ENCODE data around the gene CNTN5.

CNTN5 gene

GRCh38 chr11:99176430-99176829 lies 155.7 kb downstream of the CNTN5 start:
- Histone ChIP-seq H3K36me3 (ENCODE audit: control insufficient read depth, insufficient read depth, low read length) (no peaks in the 10 kb centered on the region), H3K4me1 (ENCODE audit: control insufficient read depth, insufficient read depth, low read length) (no peaks in the 10 kb centered on the region), H3K9me3 (ENCODE audit: control insufficient read depth, low read length) (no peaks in the 10 kb centered on the region), H3K9ac (ENCODE audit: low read length) (no peak overlapping the region), H3K27me3 (ENCODE audit: control insufficient read depth, insufficient read depth, low read length) (no peaks in the 10 kb centered on the region), H3K4me3 (ENCODE audit: low read length) (no peak overlapping the region)

- Histone ChIP-seq H3K9ac (ENCODE audit: low read length) (no peak overlapping the region), H3K27me3 (ENCODE audit: control insufficient read depth, insufficient read depth, low read length) (no peaks in the 10 kb centered on the region), H3K4me1 (ENCODE audit: control insufficient read depth, insufficient read depth, low read length) (no peaks in the 10 kb centered on the region), H3K4me3 (ENCODE audit: low read length) (no peak overlapping the region), H3K36me3 (ENCODE audit: control insufficient read depth, insufficient read depth, low read length) (no peaks in the 10 kb centered on the region), H3K9me3 (ENCODE audit: control insufficient read depth, low read length) (no peaks in the 10 kb centered on the region)
Measured at GRCh38 chr11:99177446-99177845, 156.7 kb downstream of the CNTN5 start.

- no peaks in the 10 kb centered on the region for H3K4me1 ChIP-seq (ENCODE audit: control insufficient read depth, insufficient read depth, low read length)
- H3K9ac ChIP-seq (ENCODE audit: low read length), result no peak overlapping the region
- no peak overlapping the region for H3K4me3 ChIP-seq (ENCODE audit: low read length)
- no peaks in the 10 kb centered on the region for H3K36me3 ChIP-seq (ENCODE audit: control insufficient read depth, insufficient read depth, low read length)
- H3K9me3 ChIP-seq (ENCODE audit: control insufficient read depth, low read length), result no peaks in the 10 kb centered on the region
- H3K27me3 ChIP-seq (ENCODE audit: control insufficient read depth, insufficient read depth, low read length), result no peaks in the 10 kb centered on the region
Measured at GRCh38 chr11:99184146-99184545, 163.4 kb downstream of the CNTN5 start.

GRCh38 chr11:99188221-99188620 lies 167.5 kb downstream of the CNTN5 start:
- Histone ChIP-seq H3K9me3 (ENCODE audit: control insufficient read depth, low read length) (no peaks in the 10 kb centered on the region), H3K27me3 (ENCODE audit: control insufficient read depth, insufficient read depth, low read length) (no peaks in the 10 kb centered on the region), H3K4me1 (ENCODE audit: control insufficient read depth, insufficient read depth, low read length) (no peaks in the 10 kb centered on the region), H3K9ac (ENCODE audit: low read length) (no peak overlapping the region), H3K4me3 (ENCODE audit: low read length) (no peak overlapping the region), H3K36me3 (ENCODE audit: control insufficient read depth, insufficient read depth, low read length) (no peaks in the 10 kb centered on the region)

GRCh38 chr11:99192716-99193115 lies 172.0 kb downstream of the CNTN5 start:
- H3K9me3 ChIP-seq (ENCODE audit: control insufficient read depth, low read length), result no peaks in the 10 kb centered on the region
- H3K36me3 ChIP-seq (ENCODE audit: control insufficient read depth, insufficient read depth, low read length), result no peaks in the 10 kb centered on the region
- H3K4me3 ChIP-seq (ENCODE audit: low read length), result no peak overlapping the region
- H3K27me3 ChIP-seq (ENCODE audit: control insufficient read depth, insufficient read depth, low read length), result no peaks in the 10 kb centered on the region
- H3K9ac ChIP-seq (ENCODE audit: low read length), result no peak overlapping the region
- H3K4me1 ChIP-seq (ENCODE audit: control insufficient read depth, insufficient read depth, low read length), result no peaks in the 10 kb centered on the region

DNA sequence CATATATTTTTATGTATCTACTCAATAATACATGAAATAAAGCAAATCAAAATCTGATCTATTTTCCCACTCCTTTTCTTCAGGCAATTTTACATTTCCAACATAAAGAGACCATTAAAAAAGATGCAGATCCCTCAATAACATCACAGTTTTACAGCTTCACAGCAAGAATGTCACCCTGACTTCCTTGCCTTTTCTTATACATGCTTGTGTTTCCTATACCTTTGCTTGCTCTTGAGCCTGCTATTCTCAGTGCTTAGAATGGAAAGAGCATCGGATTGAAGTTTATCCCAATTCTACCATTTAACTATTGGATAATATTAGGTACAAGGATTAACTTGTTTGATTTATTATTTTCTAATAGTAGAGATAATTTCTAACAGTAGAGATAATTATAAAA lies 176.7 kb downstream of the CNTN5 start:
- no peaks in the 10 kb centered on the region for H3K36me3 ChIP-seq (ENCODE audit: control insufficient read depth, insufficient read depth, low read length)
- no peaks in the 10 kb centered on the region for H3K27me3 ChIP-seq (ENCODE audit: control insufficient read depth, insufficient read depth, low read length)
- H3K4me1 ChIP-seq (ENCODE audit: control insufficient read depth, insufficient read depth, low read length), result no peaks in the 10 kb centered on the region
- no peak overlapping the region for H3K4me3 ChIP-seq (ENCODE audit: low read length)
- no peaks in the 10 kb centered on the region for H3K9me3 ChIP-seq (ENCODE audit: control insufficient read depth, low read length)
- no peak overlapping the region for H3K9ac ChIP-seq (ENCODE audit: low read length)

- Histone ChIP-seq H3K9me3 (ENCODE audit: control insufficient read depth, low read length) (no peaks in the 10 kb centered on the region), H3K27me3 (ENCODE audit: control insufficient read depth, insufficient read depth, low read length) (no peaks in the 10 kb centered on the region), H3K36me3 (ENCODE audit: control insufficient read depth, insufficient read depth, low read length) (no peaks in the 10 kb centered on the region), H3K4me3 (ENCODE audit: low read length) (no peak overlapping the region), H3K9ac (ENCODE audit: low read length) (no peak overlapping the region), H3K4me1 (ENCODE audit: control insufficient read depth, insufficient read depth, low read length) (no peaks in the 10 kb centered on the region)
Measured at GRCh38 chr11:99198215-99198614, 177.5 kb downstream of the CNTN5 start.

DNA sequence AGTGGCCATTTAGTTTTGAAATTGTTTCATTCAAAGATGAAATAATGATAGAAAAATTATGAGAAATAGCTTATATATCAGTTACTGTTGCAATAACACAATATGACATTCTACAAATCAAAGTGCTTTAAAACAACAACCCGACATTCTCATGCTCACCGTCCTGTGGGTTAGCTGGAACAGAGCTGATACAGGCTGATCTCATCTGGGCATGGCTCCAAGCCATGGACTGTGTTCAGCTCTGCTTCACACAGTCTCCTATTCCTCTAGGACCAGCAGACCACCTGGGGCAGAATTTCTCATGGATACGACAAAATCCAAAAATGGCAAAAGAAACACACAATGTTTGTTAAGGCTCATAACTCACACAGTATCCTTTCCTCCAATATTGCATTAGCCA lies 178.6 kb downstream of the CNTN5 start:
- no peaks in the 10 kb centered on the region for H3K27me3 ChIP-seq (ENCODE audit: control insufficient read depth, insufficient read depth, low read length)
- no peaks in the 10 kb centered on the region for H3K4me1 ChIP-seq (ENCODE audit: control insufficient read depth, insufficient read depth, low read length)
- H3K4me3 ChIP-seq (ENCODE audit: low read length), result no peak overlapping the region
- no peaks in the 10 kb centered on the region for H3K9me3 ChIP-seq (ENCODE audit: control insufficient read depth, low read length)
- no peaks in the 10 kb centered on the region for H3K36me3 ChIP-seq (ENCODE audit: control insufficient read depth, insufficient read depth, low read length)
- no peak overlapping the region for H3K9ac ChIP-seq (ENCODE audit: low read length)

DNA sequence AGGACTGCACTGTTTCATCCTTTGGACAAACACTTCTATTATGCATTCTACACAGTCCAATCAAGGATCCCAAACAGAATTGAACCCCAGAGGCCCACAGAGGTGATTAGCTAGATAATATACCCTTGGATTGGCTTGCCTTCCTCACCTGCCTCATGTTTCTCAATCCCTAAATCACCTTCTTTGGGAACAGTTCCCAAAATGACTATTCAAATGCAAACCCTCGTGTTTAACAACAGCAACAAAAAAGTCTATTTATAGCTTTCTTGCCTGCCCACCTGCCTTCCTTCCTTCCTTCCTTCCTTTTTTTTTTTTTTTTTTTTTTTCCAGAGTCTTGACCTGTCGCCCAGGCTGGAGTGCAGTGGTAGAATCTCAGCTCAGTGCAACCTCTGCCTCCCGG lies 180.0 kb downstream of the CNTN5 start:
- Histone ChIP-seq H3K9ac (ENCODE audit: low read length) (no peak overlapping the region), H3K9me3 (ENCODE audit: control insufficient read depth, low read length) (no peaks in the 10 kb centered on the region), H3K36me3 (ENCODE audit: control insufficient read depth, insufficient read depth, low read length) (no peaks in the 10 kb centered on the region), H3K4me1 (ENCODE audit: control insufficient read depth, insufficient read depth, low read length) (no peaks in the 10 kb centered on the region), H3K4me3 (ENCODE audit: low read length) (no peak overlapping the region), H3K27me3 (ENCODE audit: control insufficient read depth, insufficient read depth, low read length) (no peaks in the 10 kb centered on the region)

- H3K9ac ChIP-seq (ENCODE audit: low read length), result no peak overlapping the region
- H3K27me3 ChIP-seq (ENCODE audit: control insufficient read depth, insufficient read depth, low read length), result no peaks in the 10 kb centered on the region
- H3K36me3 ChIP-seq (ENCODE audit: control insufficient read depth, insufficient read depth, low read length), result no peaks in the 10 kb centered on the region
- H3K4me3 ChIP-seq (ENCODE audit: low read length), result no peak overlapping the region
- no peaks in the 10 kb centered on the region for H3K9me3 ChIP-seq (ENCODE audit: control insufficient read depth, low read length)
- no peaks in the 10 kb centered on the region for H3K4me1 ChIP-seq (ENCODE audit: control insufficient read depth, insufficient read depth, low read length)
Measured at GRCh38 chr11:99208813-99209212, 188.1 kb downstream of the CNTN5 start.

DNA sequence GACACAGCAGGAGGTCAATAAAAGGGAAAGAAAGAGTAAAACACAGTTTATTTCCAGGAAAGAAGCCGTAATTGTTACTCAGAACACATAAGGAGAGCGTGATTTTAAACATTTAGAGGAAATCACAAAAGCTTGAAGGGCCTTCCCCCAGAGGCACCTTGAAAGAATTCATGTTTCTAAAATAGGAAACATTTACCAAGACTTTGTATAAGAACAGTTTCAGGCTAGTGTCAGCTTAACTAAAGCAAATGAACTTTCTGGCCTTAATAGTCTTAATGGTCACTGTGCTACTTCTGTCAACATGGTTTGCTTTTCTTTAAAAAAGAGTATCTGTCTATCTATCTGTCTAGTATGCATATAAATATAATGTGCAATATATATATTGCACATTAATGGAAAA lies 208.8 kb downstream of the CNTN5 start:
- H3K36me3 ChIP-seq (ENCODE audit: control insufficient read depth, insufficient read depth, low read length), result no peaks in the 10 kb centered on the region
- H3K4me1 ChIP-seq (ENCODE audit: control insufficient read depth, insufficient read depth, low read length), result no peaks in the 10 kb centered on the region
- H3K9ac ChIP-seq (ENCODE audit: low read length), result no peak overlapping the region
- H3K4me3 ChIP-seq (ENCODE audit: low read length), result no peak overlapping the region
- no peaks in the 10 kb centered on the region for H3K9me3 ChIP-seq (ENCODE audit: control insufficient read depth, low read length)
- no peaks in the 10 kb centered on the region for H3K27me3 ChIP-seq (ENCODE audit: control insufficient read depth, insufficient read depth, low read length)

DNA sequence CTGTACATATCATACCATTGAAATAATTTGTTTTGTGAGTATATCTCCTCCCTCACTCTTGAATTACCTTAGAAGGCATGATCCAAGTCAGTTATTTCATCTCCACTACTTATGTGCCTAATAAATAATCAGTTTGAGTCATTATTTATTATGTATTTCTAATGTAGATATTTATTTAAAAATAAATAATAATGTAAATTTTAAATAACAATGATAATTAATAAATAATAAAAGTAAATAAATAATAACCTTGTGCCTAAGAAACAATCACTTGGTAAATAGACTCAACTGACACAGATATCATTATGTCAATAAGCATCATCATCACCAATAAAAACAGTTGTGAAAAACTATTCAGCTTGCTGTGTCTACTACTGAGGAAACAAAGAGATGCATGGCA lies 213.8 kb downstream of the CNTN5 start:
- no peak overlapping the region for H3K4me3 ChIP-seq (ENCODE audit: low read length)
- H3K4me1 ChIP-seq (ENCODE audit: control insufficient read depth, insufficient read depth, low read length), result no peaks in the 10 kb centered on the region
- H3K9me3 ChIP-seq (ENCODE audit: control insufficient read depth, low read length), result no peaks in the 10 kb centered on the region
- H3K27me3 ChIP-seq (ENCODE audit: control insufficient read depth, insufficient read depth, low read length), result no peaks in the 10 kb centered on the region
- H3K36me3 ChIP-seq (ENCODE audit: control insufficient read depth, insufficient read depth, low read length), result no peaks in the 10 kb centered on the region
- H3K9ac ChIP-seq (ENCODE audit: low read length), result no peak overlapping the region

GRCh38 chr11:99238401-99238800 lies 217.7 kb downstream of the CNTN5 start:
- Histone ChIP-seq H3K27me3 (ENCODE audit: control insufficient read depth, insufficient read depth, low read length) (no peaks in the 10 kb centered on the region), H3K9ac (ENCODE audit: low read length) (no peak overlapping the region), H3K4me1 (ENCODE audit: control insufficient read depth, insufficient read depth, low read length) (no peaks in the 10 kb centered on the region), H3K36me3 (ENCODE audit: control insufficient read depth, insufficient read depth, low read length) (no peaks in the 10 kb centered on the region), H3K9me3 (ENCODE audit: control insufficient read depth, low read length) (no peaks in the 10 kb centered on the region), H3K4me3 (ENCODE audit: low read length) (no peak overlapping the region)

All from mucosa of stomach (tissue), 1 donor.